ENCODE data around the gene WWOX. TPM values are rescaled to one million over a fixed set of nuclear protein-coding genes. Genes with fewer than 3 reads are reported as not detected.

Gene WWOX
- total and polyA plus RNA-seq, 2 of the 13 experiments (the other 11 are each of a cell fraction or from before 2014, with no cell fraction given): 9.1 to 37.4 TPM

DNA sequence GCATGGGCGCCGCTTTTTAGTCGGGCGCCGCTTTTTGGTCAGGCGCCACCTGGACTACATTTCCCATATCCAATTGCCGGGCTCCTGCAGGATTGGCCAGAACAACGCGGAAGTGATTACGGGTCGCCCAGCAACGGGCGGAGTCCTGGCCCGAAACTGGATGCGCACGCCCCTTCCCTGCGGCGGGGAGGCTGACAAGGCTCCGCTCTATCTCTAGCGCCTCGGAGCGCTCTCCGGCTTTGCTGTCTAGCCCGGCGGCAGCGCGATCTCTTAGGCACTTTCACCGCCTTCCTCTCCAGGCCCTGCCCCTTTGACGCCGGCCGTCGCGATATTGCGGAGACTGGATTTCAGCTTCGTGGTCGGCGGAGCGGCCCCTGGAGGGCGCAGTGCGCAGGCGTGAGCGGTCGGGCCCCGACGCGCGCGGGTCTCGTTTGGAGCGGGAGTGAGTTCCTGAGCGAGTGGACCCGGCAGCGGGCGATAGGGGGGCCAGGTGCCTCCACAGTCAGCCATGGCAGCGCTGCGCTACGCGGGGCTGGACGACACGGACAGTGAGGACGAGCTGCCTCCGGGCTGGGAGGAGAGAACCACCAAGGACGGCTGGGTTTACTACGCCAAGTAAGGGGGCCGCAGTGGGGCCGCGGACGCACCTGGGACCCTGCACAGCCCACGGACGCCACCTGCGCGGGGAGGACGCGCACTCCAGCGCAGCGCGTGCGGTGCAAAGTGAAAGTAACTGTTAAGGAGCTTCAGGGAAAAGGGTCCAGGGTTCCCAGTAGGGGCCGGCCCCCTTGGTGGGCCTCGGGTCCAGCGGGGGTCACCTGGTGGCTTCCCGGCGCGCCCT, at the start of gene WWOX (continued):
- TF ChIP-seq, protein P1, sequence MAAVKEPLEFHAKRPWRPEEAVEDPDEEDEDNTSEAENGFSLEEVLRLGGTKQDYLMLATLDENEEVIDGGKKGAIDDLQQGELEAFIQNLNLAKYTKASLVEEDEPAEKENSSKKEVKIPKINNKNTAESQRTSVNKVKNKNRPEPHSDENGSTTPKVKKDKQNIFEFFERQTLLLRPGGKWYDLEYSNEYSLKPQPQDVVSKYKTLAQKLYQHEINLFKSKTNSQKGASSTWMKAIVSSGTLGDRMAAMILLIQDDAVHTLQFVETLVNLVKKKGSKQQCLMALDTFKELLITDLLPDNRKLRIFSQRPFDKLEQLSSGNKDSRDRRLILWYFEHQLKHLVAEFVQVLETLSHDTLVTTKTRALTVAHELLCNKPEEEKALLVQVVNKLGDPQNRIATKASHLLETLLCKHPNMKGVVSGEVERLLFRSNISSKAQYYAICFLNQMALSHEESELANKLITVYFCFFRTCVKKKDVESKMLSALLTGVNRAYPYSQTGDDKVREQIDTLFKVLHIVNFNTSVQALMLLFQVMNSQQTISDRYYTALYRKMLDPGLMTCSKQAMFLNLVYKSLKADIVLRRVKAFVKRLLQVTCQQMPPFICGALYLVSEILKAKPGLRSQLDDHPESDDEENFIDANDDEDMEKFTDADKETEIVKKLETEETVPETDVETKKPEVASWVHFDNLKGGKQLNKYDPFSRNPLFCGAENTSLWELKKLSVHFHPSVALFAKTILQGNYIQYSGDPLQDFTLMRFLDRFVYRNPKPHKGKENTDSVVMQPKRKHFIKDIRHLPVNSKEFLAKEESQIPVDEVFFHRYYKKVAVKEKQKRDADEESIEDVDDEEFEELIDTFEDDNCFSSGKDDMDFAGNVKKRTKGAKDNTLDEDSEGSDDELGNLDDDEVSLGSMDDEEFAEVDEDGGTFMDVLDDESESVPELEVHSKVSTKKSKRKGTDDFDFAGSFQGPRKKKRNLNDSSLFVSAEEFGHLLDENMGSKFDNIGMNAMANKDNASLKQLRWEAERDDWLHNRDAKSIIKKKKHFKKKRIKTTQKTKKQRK (IDR thresholded peaks at IDR 0.05; ENCODE audit: low read length): no peak
- TF ChIP-seq, protein P2, sequence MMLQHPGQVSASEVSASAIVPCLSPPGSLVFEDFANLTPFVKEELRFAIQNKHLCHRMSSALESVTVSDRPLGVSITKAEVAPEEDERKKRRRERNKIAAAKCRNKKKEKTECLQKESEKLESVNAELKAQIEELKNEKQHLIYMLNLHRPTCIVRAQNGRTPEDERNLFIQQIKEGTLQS (CRISPR knock-in tag; IDR thresholded peaks at IDR 0.05): peak; percentile 43; the same call in 1 of the 2 replicates
- TF ChIP-seq, protein P3, sequence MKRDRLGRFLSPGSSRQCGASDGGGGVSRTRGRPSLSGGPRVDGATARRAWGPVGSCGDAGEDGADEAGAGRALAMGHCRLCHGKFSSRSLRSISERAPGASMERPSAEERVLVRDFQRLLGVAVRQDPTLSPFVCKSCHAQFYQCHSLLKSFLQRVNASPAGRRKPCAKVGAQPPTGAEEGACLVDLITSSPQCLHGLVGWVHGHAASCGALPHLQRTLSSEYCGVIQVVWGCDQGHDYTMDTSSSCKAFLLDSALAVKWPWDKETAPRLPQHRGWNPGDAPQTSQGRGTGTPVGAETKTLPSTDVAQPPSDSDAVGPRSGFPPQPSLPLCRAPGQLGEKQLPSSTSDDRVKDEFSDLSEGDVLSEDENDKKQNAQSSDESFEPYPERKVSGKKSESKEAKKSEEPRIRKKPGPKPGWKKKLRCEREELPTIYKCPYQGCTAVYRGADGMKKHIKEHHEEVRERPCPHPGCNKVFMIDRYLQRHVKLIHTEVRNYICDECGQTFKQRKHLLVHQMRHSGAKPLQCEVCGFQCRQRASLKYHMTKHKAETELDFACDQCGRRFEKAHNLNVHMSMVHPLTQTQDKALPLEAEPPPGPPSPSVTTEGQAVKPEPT (CRISPR knock-in tag; IDR thresholded peaks at IDR 0.05; ENCODE audit: low read depth): peak; percentile 91
- peak; percentile 92 for TF ChIP-seq ATF7-NPFF (CRISPR knock-in tag; IDR thresholded peaks at IDR 0.05; ENCODE audit: low read depth)
- TF ChIP-seq, protein P4, sequence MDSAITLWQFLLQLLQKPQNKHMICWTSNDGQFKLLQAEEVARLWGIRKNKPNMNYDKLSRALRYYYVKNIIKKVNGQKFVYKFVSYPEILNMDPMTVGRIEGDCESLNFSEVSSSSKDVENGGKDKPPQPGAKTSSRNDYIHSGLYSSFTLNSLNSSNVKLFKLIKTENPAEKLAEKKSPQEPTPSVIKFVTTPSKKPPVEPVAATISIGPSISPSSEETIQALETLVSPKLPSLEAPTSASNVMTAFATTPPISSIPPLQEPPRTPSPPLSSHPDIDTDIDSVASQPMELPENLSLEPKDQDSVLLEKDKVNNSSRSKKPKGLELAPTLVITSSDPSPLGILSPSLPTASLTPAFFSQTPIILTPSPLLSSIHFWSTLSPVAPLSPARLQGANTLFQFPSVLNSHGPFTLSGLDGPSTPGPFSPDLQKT (CRISPR knock-in tag; IDR thresholded peaks at IDR 0.05; ENCODE audit: borderline replicate concordance): no peak
- peak; percentile 68 for TF ChIP-seq SKI (IDR thresholded peaks at IDR 0.05; ENCODE audit: partially characterized antibody)
- TF ChIP-seq, protein P5, sequence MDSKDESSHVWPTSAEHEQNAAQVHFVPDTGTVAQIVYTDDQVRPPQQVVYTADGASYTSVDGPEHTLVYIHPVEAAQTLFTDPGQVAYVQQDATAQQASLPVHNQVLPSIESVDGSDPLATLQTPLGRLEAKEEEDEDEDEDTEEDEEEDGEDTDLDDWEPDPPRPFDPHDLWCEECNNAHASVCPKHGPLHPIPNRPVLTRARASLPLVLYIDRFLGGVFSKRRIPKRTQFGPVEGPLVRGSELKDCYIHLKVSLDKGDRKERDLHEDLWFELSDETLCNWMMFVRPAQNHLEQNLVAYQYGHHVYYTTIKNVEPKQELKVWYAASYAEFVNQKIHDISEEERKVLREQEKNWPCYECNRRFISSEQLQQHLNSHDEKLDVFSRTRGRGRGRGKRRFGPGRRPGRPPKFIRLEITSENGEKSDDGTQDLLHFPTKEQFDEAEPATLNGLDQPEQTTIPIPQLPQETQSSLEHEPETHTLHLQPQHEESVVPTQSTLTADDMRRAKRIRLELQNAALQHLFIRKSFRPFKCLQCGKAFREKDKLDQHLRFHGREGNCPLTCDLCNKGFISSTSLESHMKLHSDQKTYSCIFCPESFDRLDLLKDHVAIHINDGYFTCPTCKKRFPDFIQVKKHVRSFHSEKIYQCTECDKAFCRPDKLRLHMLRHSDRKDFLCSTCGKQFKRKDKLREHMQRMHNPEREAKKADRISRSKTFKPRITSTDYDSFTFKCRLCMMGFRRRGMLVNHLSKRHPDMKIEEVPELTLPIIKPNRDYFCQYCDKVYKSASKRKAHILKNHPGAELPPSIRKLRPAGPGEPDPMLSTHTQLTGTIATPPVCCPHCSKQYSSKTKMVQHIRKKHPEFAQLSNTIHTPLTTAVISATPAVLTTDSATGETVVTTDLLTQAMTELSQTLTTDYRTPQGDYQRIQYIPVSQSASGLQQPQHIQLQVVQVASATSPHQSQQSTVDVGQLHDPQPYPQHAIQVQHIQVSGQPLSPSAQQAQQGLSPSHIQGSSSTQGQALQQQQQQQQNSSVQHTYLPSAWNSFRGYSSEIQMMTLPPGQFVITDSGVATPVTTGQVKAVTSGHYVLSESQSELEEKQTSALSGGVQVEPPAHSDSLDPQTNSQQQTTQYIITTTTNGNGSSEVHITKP (CRISPR knock-in tag; IDR thresholded peaks at IDR 0.05; ENCODE audit: low read depth): peak; percentile 77
- peak; percentile 66; the same call in 1 of the 2 replicates for TF ChIP-seq ZNF775 (CRISPR knock-in tag; IDR thresholded peaks at IDR 0.05; ENCODE audit: borderline replicate concordance)
- peak; percentile 27; the same call in 1 of the 2 replicates for TF ChIP-seq ZNF564 (CRISPR knock-in tag; IDR thresholded peaks at IDR 0.05)
- TF ChIP-seq TBX3 (IDR thresholded peaks at IDR 0.05; ENCODE audit: borderline replicate concordance): peak; percentile 95
- TF ChIP-seq SIX1 (CRISPR knock-in tag; IDR thresholded peaks at IDR 0.05; ENCODE audit: borderline replicate concordance): no peak
- TF ChIP-seq, protein P6, sequence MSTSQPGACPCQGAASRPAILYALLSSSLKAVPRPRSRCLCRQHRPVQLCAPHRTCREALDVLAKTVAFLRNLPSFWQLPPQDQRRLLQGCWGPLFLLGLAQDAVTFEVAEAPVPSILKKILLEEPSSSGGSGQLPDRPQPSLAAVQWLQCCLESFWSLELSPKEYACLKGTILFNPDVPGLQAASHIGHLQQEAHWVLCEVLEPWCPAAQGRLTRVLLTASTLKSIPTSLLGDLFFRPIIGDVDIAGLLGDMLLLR (CRISPR knock-in tag; IDR thresholded peaks at IDR 0.05): no peak; the same call in 1 of the 2 replicates
- peak; percentile 75 for TF ChIP-seq RXRB (CRISPR knock-in tag; IDR thresholded peaks at IDR 0.05; ENCODE audit: borderline replicate concordance)
- peak; percentile 81 for TF ChIP-seq GZF1 (CRISPR knock-in tag; IDR thresholded peaks at IDR 0.05)
- peak; percentile 84; the same call in 1 of the 2 replicates for TF ChIP-seq ZIK1 (CRISPR knock-in tag; IDR thresholded peaks at IDR 0.05; ENCODE audit: borderline replicate concordance, low read depth)
- no peak for TF ChIP-seq KLF12 (CRISPR knock-in tag; IDR thresholded peaks at IDR 0.05; ENCODE audit: borderline replicate concordance)
